Measurements from ENCODE around the gene AATK.

Gene AATK

DNA sequence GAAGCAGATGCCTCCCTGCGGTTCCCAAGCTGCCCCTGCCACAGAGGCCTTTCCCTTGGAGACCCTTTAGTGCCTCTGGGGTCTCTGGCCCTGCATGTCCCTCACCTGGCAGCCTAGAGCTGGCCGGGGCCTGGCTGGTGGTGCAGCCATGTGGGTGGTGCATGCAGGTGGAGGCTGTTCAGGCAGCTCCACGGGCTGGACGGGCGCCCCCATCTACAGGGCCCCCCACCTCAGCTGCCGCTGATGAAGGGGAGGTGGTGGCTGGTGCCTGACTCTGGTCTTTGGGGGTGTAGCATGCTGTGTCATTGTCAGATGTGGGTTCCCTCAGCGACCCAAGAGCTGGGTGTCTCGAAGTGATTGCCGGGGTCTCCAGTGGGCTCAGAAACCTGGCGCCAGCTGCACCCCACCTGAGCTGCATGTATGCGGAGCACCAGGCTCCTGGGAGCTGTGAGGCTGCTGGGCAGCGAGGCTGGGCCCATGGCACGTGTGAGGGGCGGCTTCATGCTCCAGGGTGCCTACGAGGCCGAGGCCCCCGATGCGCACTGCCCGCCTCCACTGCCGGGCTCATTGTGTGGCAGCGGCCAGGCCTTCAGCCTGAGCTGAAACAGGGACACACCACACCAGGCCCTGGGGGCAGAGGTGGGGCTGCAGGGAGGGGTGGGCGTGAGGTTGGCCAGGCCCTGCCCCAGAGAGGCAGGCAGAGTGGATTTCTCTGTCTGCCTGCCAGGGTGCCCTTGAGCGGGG is 74.1 kb downstream of the AATK start:
- no peaks in the 10 kb centered on the region for H3K4me1 ChIP-seq (ENCODE audit: control insufficient read depth, low read length)
- no peaks in the 10 kb centered on the region for H3K9me2 ChIP-seq (replicated peaks; ENCODE audit: control insufficient read depth, low read length)
- no peaks in the 10 kb centered on the region for H3K36me3 ChIP-seq (ENCODE audit: control insufficient read depth, low read length)
- H3K27me3 ChIP-seq (ENCODE audit: control insufficient read depth, low read length) = peaks cover 12% of the 10 kb centered on the region
- TF ChIP-seq, protein P1, sequence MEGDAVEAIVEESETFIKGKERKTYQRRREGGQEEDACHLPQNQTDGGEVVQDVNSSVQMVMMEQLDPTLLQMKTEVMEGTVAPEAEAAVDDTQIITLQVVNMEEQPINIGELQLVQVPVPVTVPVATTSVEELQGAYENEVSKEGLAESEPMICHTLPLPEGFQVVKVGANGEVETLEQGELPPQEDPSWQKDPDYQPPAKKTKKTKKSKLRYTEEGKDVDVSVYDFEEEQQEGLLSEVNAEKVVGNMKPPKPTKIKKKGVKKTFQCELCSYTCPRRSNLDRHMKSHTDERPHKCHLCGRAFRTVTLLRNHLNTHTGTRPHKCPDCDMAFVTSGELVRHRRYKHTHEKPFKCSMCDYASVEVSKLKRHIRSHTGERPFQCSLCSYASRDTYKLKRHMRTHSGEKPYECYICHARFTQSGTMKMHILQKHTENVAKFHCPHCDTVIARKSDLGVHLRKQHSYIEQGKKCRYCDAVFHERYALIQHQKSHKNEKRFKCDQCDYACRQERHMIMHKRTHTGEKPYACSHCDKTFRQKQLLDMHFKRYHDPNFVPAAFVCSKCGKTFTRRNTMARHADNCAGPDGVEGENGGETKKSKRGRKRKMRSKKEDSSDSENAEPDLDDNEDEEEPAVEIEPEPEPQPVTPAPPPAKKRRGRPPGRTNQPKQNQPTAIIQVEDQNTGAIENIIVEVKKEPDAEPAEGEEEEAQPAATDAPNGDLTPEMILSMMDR (IDR thresholded peaks at IDR 0.05; ENCODE audit: low read depth, low read length, poor library complexity, severe bottlenecking) = no peak
- no peak for TF ChIP-seq EZH2phosphoT487 (IDR thresholded peaks at IDR 0.05; ENCODE audit: borderline replicate concordance, low read length)
- H3K27ac ChIP-seq (ENCODE audit: low read depth, low read length) = no peak overlapping the region
- no peaks in the 10 kb centered on the region for H4K20me1 ChIP-seq (ENCODE audit: control insufficient read depth, insufficient read depth, low read depth, low read length)
- H3K4me3 ChIP-seq (ENCODE audit: low read length) = no peak overlapping the region
- H3K4me2 ChIP-seq (ENCODE audit: low read length) = no peak overlapping the region
- no peaks in the 10 kb centered on the region for H3F3A ChIP-seq (ENCODE audit: control insufficient read depth, insufficient read depth)
- H3K79me2 ChIP-seq (ENCODE audit: control insufficient read depth, low read length) = no peaks in the 10 kb centered on the region
- H3K9me3 ChIP-seq (ENCODE audit: control insufficient read depth, insufficient read depth, low read length) = no peaks in the 10 kb centered on the region

DNA sequence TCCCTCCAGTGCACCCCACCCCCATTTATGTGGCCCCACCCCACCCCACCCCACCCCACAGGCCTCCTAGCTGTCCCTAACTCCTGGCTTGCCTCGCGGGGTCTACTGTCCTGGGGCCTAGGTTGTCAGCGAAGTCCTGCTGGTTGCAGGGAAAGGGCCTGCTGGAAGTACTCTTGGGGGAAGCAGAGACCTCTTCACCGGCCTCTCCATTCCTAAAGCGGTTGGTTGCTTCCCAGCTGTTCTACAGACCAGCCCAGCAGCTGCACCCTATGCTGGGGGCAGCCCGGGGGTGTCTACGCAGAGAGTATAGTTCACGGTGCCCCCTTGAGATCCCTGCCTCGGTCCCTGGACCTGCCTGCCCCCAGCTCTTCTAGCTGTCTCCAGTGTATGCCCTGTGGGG is 74.9 kb downstream of the AATK start:
- no peaks in the 10 kb centered on the region for H3K79me2 ChIP-seq (ENCODE audit: control insufficient read depth, low read length)
- peaks cover 12% of the 10 kb centered on the region for H3K27me3 ChIP-seq (ENCODE audit: control insufficient read depth, low read length)
- H3K36me3 ChIP-seq (ENCODE audit: control insufficient read depth, low read length) = no peaks in the 10 kb centered on the region
- no peak overlapping the region for H3K27ac ChIP-seq (ENCODE audit: low read depth, low read length)
- H3K9me3 ChIP-seq (ENCODE audit: control insufficient read depth, insufficient read depth, low read length) = no peaks in the 10 kb centered on the region
- no peak for TF ChIP-seq EZH2phosphoT487 (IDR thresholded peaks at IDR 0.05; ENCODE audit: borderline replicate concordance, low read length)
- TF ChIP-seq, protein P1 (IDR thresholded peaks at IDR 0.05; ENCODE audit: low read depth, low read length, poor library complexity, severe bottlenecking) = no peak
- no peaks in the 10 kb centered on the region for H3K9me2 ChIP-seq (replicated peaks; ENCODE audit: control insufficient read depth, low read length)
- no peaks in the 10 kb centered on the region for H3F3A ChIP-seq (ENCODE audit: control insufficient read depth, insufficient read depth)
- H3K4me1 ChIP-seq (ENCODE audit: control insufficient read depth, low read length) = no peaks in the 10 kb centered on the region
- no peak overlapping the region for H3K4me2 ChIP-seq (ENCODE audit: low read length)
- no peaks in the 10 kb centered on the region for H4K20me1 ChIP-seq (ENCODE audit: control insufficient read depth, insufficient read depth, low read depth, low read length)
- no peak overlapping the region for H3K4me3 ChIP-seq (ENCODE audit: low read length)

DNA sequence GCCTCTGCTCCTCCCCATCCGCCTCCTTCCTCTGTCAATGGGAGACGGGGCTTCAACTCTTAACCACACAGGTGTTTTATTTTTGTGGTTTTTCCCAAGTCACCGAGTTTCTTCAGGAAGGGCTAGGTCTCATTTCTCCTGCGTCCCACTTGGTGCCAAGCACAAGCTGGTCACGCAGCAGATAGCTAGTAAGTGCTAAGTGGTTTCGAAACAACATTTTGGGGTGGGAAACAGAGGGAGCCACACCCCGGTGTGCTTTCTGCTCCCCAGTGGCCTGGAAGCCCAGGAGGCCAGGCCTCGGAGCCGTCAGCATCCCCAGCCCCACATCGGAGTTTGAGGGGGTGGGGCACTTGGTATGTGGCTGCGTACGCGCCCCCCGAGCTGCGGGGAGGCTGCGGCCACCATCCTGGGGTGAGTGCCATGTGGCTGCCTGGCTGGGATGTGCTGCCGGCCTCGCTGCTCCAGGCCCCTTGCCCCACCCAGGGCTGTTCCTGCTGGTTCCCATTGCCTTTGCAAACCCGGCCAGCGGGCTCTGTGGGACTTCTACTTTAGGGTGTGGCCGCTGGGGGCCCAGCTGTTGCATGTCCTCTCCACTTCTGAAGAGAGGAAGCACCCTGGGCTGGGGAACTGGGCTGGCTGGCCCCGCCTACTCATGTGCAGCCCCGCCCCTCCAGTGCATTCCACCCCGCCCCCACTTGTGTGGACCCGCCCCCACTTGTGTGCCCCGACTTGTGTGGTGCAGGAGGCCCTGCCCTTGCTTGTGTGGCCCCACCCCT is 75.5 kb downstream of the AATK start:
- no peak for TF ChIP-seq EZH2phosphoT487 (IDR thresholded peaks at IDR 0.05; ENCODE audit: borderline replicate concordance, low read length)
- TF ChIP-seq, protein P1 (IDR thresholded peaks at IDR 0.05; ENCODE audit: low read depth, low read length, poor library complexity, severe bottlenecking) = no peak
- Histone ChIP-seq H3K4me1 (ENCODE audit: control insufficient read depth, low read length) (no peaks in the 10 kb centered on the region), H3K4me3 (ENCODE audit: low read length) (no peak overlapping the region), H3K36me3 (ENCODE audit: control insufficient read depth, low read length) (no peaks in the 10 kb centered on the region), H3K9me2 (replicated peaks; ENCODE audit: control insufficient read depth, low read length) (no peaks in the 10 kb centered on the region), H3F3A (ENCODE audit: control insufficient read depth, insufficient read depth) (no peaks in the 10 kb centered on the region), H3K9me3 (ENCODE audit: control insufficient read depth, insufficient read depth, low read length) (no peaks in the 10 kb centered on the region), H3K27me3 (ENCODE audit: control insufficient read depth, low read length) (peaks cover 7% of the 10 kb centered on the region), H4K20me1 (ENCODE audit: control insufficient read depth, insufficient read depth, low read depth, low read length) (no peaks in the 10 kb centered on the region), H3K27ac (ENCODE audit: low read depth, low read length) (no peak overlapping the region), H3K4me2 (ENCODE audit: low read length) (no peak overlapping the region), H3K79me2 (ENCODE audit: control insufficient read depth, low read length) (no peaks in the 10 kb centered on the region)
